H1 (cell line): ENCODE data around the gene NECTIN3. TPM values are rescaled to one million over a fixed set of nuclear protein-coding genes. Genes with fewer than 3 reads are reported as not detected.

Source experiments
- CTCF ChIA-PET: fragments of 300-600 bp; sonication (Branson Sonifier 250); formaldehyde crosslinking; loops from one replicate; lab custom pipeline; 2021; ENCODE audit not compliant: partially characterized antibody; lab: Charles Lee
- POLR2A ChIA-PET: fragments of 300-600 bp; sonication (Branson Sonifier 250); formaldehyde crosslinking; loops from one replicate; lab custom pipeline; 2021; ENCODE audit warnings: inconsistent platforms; ENCODE audit not compliant: partially characterized antibody; lab: Charles Lee
- DNase-seq, 2 experiments: peaks; one replicate each; pipeline versions ENCODE4 v3.0.0 to v3.0.0-alpha.2; 2010 to 2022; ENCODE audit warnings: low spot score in 2 of 2, low read depth in 1 of 2, mixed read lengths in 1 of 2
- FAIRE-seq: peaks from 2 replicates; lab custom pipeline; 2011; peaks lifted over from hg19 to GRCh38; lab: Jason Lieb, UNC
- H2AFZ ChIP-seq: 2 replicates; pipeline ENCODE4 v1.8.1; 2012; ENCODE audit warnings: low read length, inconsistent platforms
- H2AK5ac ChIP-seq: 2 replicates; pipeline ENCODE4 v1.6.1; 2013; ENCODE audit warnings: low read depth, low read length
- H2BK120ac ChIP-seq: replicated peaks from 2 replicates; pipeline ENCODE3; 2013; ENCODE audit warnings: low read depth, low read length, inconsistent platforms
- H2BK12ac ChIP-seq: 2 replicates; pipeline ENCODE4 v1.6.1; 2013; ENCODE audit warnings: low read depth, low read length
- H2BK15ac ChIP-seq: 2 replicates; pipeline ENCODE4 v1.6.1; 2013; ENCODE audit warnings: low read length
- H2BK20ac ChIP-seq: 2 replicates; pipeline ENCODE4 v1.6.1; 2013; ENCODE audit warnings: low read length
- H2BK5ac ChIP-seq: 2 replicates; pipeline ENCODE4 v1.6.1; 2013; ENCODE audit warnings: low read depth, low read length
- H3K14ac ChIP-seq: 2 replicates; pipeline ENCODE4 v1.6.1; 2013; ENCODE audit warnings: inconsistent platforms; ENCODE audit not compliant: insufficient read length
- H3K18ac ChIP-seq: 2 replicates; pipeline ENCODE4 v1.6.1; 2013; ENCODE audit warnings: low read length; ENCODE audit errors: extremely low read depth
- H3K23ac ChIP-seq: 2 replicates; pipeline ENCODE4 v1.6.1; 2013; ENCODE audit warnings: inconsistent platforms; ENCODE audit not compliant: insufficient read length
- H3K23me2 ChIP-seq: 2 replicates; pipeline ENCODE4 v1.6.1; 2013; ENCODE audit warnings: low read depth, low read length
- H3K27ac ChIP-seq: 2 replicates; pipeline ENCODE4 v1.6.1; 2011; ENCODE audit warnings: low read depth, low read length, inconsistent platforms
- H3K27me3 ChIP-seq, 4 experiments: replicated peaks in 1 of 4; 1 replicate in 1 of 4; 2 replicates in 3 of 4; pipeline versions ENCODE4 v1.6.1 to v1.8.1; 2011 to 2013; ENCODE audit warnings: low read length in 3 of 4, mild to moderate bottlenecking in 3 of 4, inconsistent platforms in 2 of 4, mixed read lengths in 2 of 4, moderate library complexity in 1 of 4; ENCODE audit not compliant: control insufficient read depth in 3 of 4, insufficient read depth in 3 of 4; ENCODE audit errors: extremely low read depth in 1 of 4
- H3K36me3 ChIP-seq, 4 experiments: 2 replicates each; pipeline versions ENCODE4 v1.6.1 to v1.8.1; 2011 to 2013; ENCODE audit warnings: mild to moderate bottlenecking in 4 of 4, low read length in 3 of 4, moderate library complexity in 2 of 4, control low read depth in 1 of 4, inconsistent platforms in 1 of 4; ENCODE audit not compliant: insufficient read depth in 4 of 4, control insufficient read depth in 2 of 4
- H3K4ac ChIP-seq: replicated peaks from 2 replicates; pipeline ENCODE3; 2013; ENCODE audit warnings: low read length, low read depth, mixed read lengths, inconsistent platforms; ENCODE audit not compliant: insufficient read length
- H3K4me1 ChIP-seq, 4 experiments: replicated peaks in 1 of 4; 1 replicate in 1 of 4; 2 replicates in 3 of 4; pipeline versions ENCODE4 v1.6.1 to v1.8.1; 2011 to 2013; ENCODE audit warnings: low read length in 3 of 4, inconsistent platforms in 2 of 4, mixed read lengths in 1 of 4; ENCODE audit not compliant: insufficient read depth in 4 of 4, control insufficient read depth in 3 of 4
- H3K4me2 ChIP-seq, 2 experiments: 2 replicates each; pipeline versions ENCODE4 v1.6.1 to v1.8.1; 2011 to 2013; ENCODE audit warnings: low read depth in 2 of 2, low read length in 2 of 2, control low read depth in 1 of 2, inconsistent platforms in 1 of 2, mild to moderate bottlenecking in 1 of 2; ENCODE audit not compliant: insufficient read depth in 1 of 2
- H3K4me3 ChIP-seq, 4 experiments: fragments of 200-600, 300-600 bp in 1 of 4; sonication (generic), shearing (Covaris generic), sonication (Bioruptor Twin) in 1 of 4; 2 replicates each; pipeline versions ENCODE4 v1.5.1 to v1.8.1; 2011 to 2016; ENCODE audit warnings: low read length in 4 of 4, low read depth in 3 of 4, control low read depth in 2 of 4, inconsistent platforms in 2 of 4, mild to moderate bottlenecking in 2 of 4, mixed read lengths in 1 of 4, moderate library complexity in 1 of 4; ENCODE audit not compliant: insufficient read depth in 2 of 4; ENCODE audit errors: extremely low read depth in 1 of 4
- H3K56ac ChIP-seq: replicated peaks from 2 replicates; pipeline ENCODE3; 2013; ENCODE audit warnings: low read depth, mild to moderate bottlenecking, mixed read lengths, low read length, inconsistent platforms; ENCODE audit not compliant: insufficient read length
- H3K79me1 ChIP-seq: 2 replicates; pipeline ENCODE4 v1.6.1; 2013; ENCODE audit warnings: low read depth, low read length, control low read depth
- H3K79me2 ChIP-seq, 2 experiments: 2 replicates each; pipeline versions ENCODE4 v1.6.1 to v1.8.1; 2012 to 2013; ENCODE audit warnings: low read length in 2 of 2, mild to moderate bottlenecking in 2 of 2, inconsistent platforms in 1 of 2; ENCODE audit not compliant: insufficient read depth in 2 of 2, control insufficient read depth in 1 of 2
- H3K9ac ChIP-seq, 4 experiments: replicated peaks in 1 of 4; 1 replicate in 1 of 4; 2 replicates in 3 of 4; pipeline versions ENCODE4 v1.6.1 to v1.8.1; 2011 to 2013; ENCODE audit warnings: low read depth in 3 of 4, low read length in 3 of 4, control low read depth in 2 of 4, mild to moderate bottlenecking in 2 of 4, moderate library complexity in 2 of 4, inconsistent platforms in 1 of 4; ENCODE audit errors: extremely low read depth in 1 of 4
- H3K9me3 ChIP-seq, 2 experiments: 2 replicates each; pipeline versions ENCODE4 v1.6.1 to v1.8.1; 2012 to 2013; ENCODE audit warnings: mild to moderate bottlenecking in 2 of 2, moderate library complexity in 2 of 2, control low read depth in 1 of 2, inconsistent platforms in 1 of 2, low read depth in 1 of 2, low read length in 1 of 2, mixed read lengths in 1 of 2; ENCODE audit not compliant: insufficient read depth in 2 of 2
- H4K20me1 ChIP-seq, 2 experiments: replicated peaks in 1 of 2; 2 replicates each; pipeline versions ENCODE3 to v1.8.1; 2011 to 2013; ENCODE audit warnings: inconsistent platforms in 2 of 2, low read length in 2 of 2, mild to moderate bottlenecking in 1 of 2; ENCODE audit not compliant: insufficient read depth in 2 of 2, control insufficient read depth in 1 of 2
- H4K5ac ChIP-seq: 2 replicates; pipeline ENCODE4 v1.6.1; 2013; ENCODE audit warnings: low read length, low read depth, mixed read lengths, inconsistent platforms; ENCODE audit not compliant: insufficient read length
- H4K8ac ChIP-seq: 2 replicates; pipeline ENCODE4 v1.8.0; 2013; ENCODE audit warnings: mild to moderate bottlenecking, moderate library complexity, low read length, inconsistent platforms; ENCODE audit not compliant: insufficient read depth; ENCODE audit errors: extremely low read depth
- H4K91ac ChIP-seq: replicated peaks from 2 replicates; pipeline ENCODE3; 2013; ENCODE audit warnings: low read length, mixed read lengths, inconsistent platforms; ENCODE audit not compliant: insufficient read length
- CBX5 ChIP-seq: fragments of 300-800, 300-1000 bp; sonication (generic); IDR thresholded peaks from 2 replicates; pipeline ENCODE4 v1.7.1; 2016; ENCODE audit warnings: antibody characterized with exemption, low read length, low read depth
- CTCF ChIP-seq, 3 experiments: IDR thresholded peaks; 1 replicate in 2 of 3; 2 replicates in 1 of 3; pipeline versions ENCODE4 v1.5.1 to v1.6.1; 2011; ENCODE audit warnings: low read length in 3 of 3, mild to moderate bottlenecking in 3 of 3, inconsistent platforms in 2 of 3, low read depth in 1 of 3, moderate library complexity in 1 of 3; ENCODE audit not compliant: insufficient read depth in 1 of 3; ENCODE audit errors: control extremely low read depth in 1 of 3
- EGR1 ChIP-seq: IDR thresholded peaks from 2 replicates; pipeline ENCODE4 v1.6.1; 2011; ENCODE audit warnings: low read depth, low read length, borderline replicate concordance
- EP300 ChIP-seq, 2 experiments: IDR thresholded peaks; 1 replicate in 1 of 2; 2 replicates in 1 of 2; pipeline ENCODE4 v1.6.1; 2011 to 2012; ENCODE audit warnings: low read depth in 2 of 2, low read length in 2 of 2, mild to moderate bottlenecking in 2 of 2, borderline replicate concordance in 1 of 2, inconsistent platforms in 1 of 2, moderate library complexity in 1 of 2
- HDAC2 ChIP-seq, 2 experiments: fragments of 300-600 bp in 1 of 2; sonication (generic) in 1 of 2; IDR thresholded peaks; 2 replicates each; pipeline ENCODE4 v1.6.1; 2011 to 2012; ENCODE audit warnings: low read depth in 2 of 2, low read length in 2 of 2, mild to moderate bottlenecking in 2 of 2, moderate library complexity in 2 of 2, borderline replicate concordance in 1 of 2, inconsistent platforms in 1 of 2
- KDM1A ChIP-seq: fragments of 200-600, 300-600 bp; sonication (generic); IDR thresholded peaks from 2 replicates; pipeline ENCODE4 v1.7.1; 2016; ENCODE audit warnings: mild to moderate bottlenecking, low read length, borderline replicate concordance
- RFX5 ChIP-seq: IDR thresholded peaks from 2 replicates; pipeline ENCODE4 v1.6.1; 2011; ENCODE audit warnings: low read depth, low read length, improper control_type of control experiment, borderline replicate concordance
- WGBS, 2 experiments: shearing (Covaris generic) in 1 of 2; methylation state at CpG; one replicate each; pipeline versions ENCODE4 v1.1.6 to v1.1.7; 2013 to 2015; ENCODE audit warnings: low lambda C conversion rate in 2 of 2, mixed read lengths in 2 of 2, inconsistent platforms in 1 of 2, low coverage in 1 of 2, missing lambda C conversion rate in 1 of 2; ENCODE audit not compliant: insufficient replicate concordance in 2 of 2, insufficient coverage in 1 of 2, insufficient read length in 1 of 2; ENCODE audit errors: extremely low coverage in 1 of 2, missing lambda C conversion rate in 1 of 2; 5-methylcytosine and 5-hydroxymethylcytosine counted together
- polyA plus RNA-seq, 7 experiments: library from polyadenylated mRNA; depleted of rRNA in 3 of 7; stranded (reverse) in 5 of 7; unstranded in 2 of 7; fragments of >200 nt in 5 of 7; fragments of 200-250 nt in 2 of 7; gene quantifications; 1 replicate in 5 of 7; 2 replicates in 1 of 7; 4 replicates in 1 of 7; pipeline versions ENCODE4 v1.2.1 to v1.2.3, GENCODE V29; 2011 to 2013; ENCODE audit warnings: missing spikeins in 2 of 7, mixed read lengths in 2 of 7
- total RNA-seq: library from RNA; stranded (reverse); fragmentation: NEBNext Ultra II Directional; extraction: Animal tissue kit (Norgen Biotek cat#: 25700); gene quantifications from 2 replicates; pipeline ENCODE4 v1.2.1, GENCODE V29; 2021
- TF ChIP-seq, protein P1 (sequence below): IDR thresholded peaks from 2 replicates; pipeline ENCODE4 v1.6.1; 2011; ENCODE audit warnings: low read length, improper control_type of control experiment
- TF ChIP-seq, protein P2 (sequence below): IDR thresholded peaks from 2 replicates; pipeline ENCODE4 v1.6.1; 2012; ENCODE audit warnings: inconsistent platforms

Gene NECTIN3
- total and polyA plus RNA-seq, 2 of the 8 experiments (the other 6 are each of a cell fraction or from before 2014, with no cell fraction given) = 13.6 to 50.6 TPM

GRCh38 chr3:111027868-111028267 is 43.7 kb upstream of the NECTIN3 start:
- 72% methylated on average over 1 of the region's 1 CpG; no CpG with 5 or more reads in 1 of the 2 experiments for WGBS, 2 experiments
- no peak overlapping the region for H3K56ac ChIP-seq
- no peaks in the 10 kb centered on the region for H3K79me2 ChIP-seq
- H3K36me3 ChIP-seq = no peaks in the 10 kb centered on the region
- FAIRE-seq = no peak
- H3K4me2 ChIP-seq = no peak overlapping the region
- H3K23ac ChIP-seq = no peak overlapping the region
- H4K5ac ChIP-seq = no peak overlapping the region
- H3K27me3 ChIP-seq = no peaks in the 10 kb centered on the region
- no peaks in the 10 kb centered on the region for H3K23me2 ChIP-seq
- H2AK5ac ChIP-seq = no peak overlapping the region
- no peak overlapping the region for H2BK20ac ChIP-seq
- no peaks in the 10 kb centered on the region for H3K4me1 ChIP-seq
- no peak for TF ChIP-seq EGR1
- TF ChIP-seq HDAC2 (IDR thresholded peaks at IDR 0.05; ENCODE audit: borderline replicate concordance in 1 of 2, low read depth in 2 of 2, low read length in 2 of 2) = no peak
- no peak for TF ChIP-seq CBX5
- TF ChIP-seq, protein P1, sequence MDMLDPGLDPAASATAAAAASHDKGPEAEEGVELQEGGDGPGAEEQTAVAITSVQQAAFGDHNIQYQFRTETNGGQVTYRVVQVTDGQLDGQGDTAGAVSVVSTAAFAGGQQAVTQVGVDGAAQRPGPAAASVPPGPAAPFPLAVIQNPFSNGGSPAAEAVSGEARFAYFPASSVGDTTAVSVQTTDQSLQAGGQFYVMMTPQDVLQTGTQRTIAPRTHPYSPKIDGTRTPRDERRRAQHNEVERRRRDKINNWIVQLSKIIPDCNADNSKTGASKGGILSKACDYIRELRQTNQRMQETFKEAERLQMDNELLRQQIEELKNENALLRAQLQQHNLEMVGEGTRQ = no peak
- TF ChIP-seq RFX5 = no peak
- TF ChIP-seq EP300 (IDR thresholded peaks at IDR 0.05; ENCODE audit: borderline replicate concordance in 1 of 2, low read depth in 2 of 2, low read length in 2 of 2) = no peak
- no peak for TF ChIP-seq CTCF (IDR thresholded peaks at IDR 0.05; ENCODE audit: control extremely low read depth in 1 of 3, insufficient read depth in 1 of 3, low read depth in 1 of 3, low read length in 3 of 3)
- TF ChIP-seq, protein P2, sequence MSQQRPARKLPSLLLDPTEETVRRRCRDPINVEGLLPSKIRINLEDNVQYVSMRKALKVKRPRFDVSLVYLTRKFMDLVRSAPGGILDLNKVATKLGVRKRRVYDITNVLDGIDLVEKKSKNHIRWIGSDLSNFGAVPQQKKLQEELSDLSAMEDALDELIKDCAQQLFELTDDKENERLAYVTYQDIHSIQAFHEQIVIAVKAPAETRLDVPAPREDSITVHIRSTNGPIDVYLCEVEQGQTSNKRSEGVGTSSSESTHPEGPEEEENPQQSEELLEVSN = no peak
- TF ChIP-seq KDM1A = no peak
- no peak for DNase-seq
- no peak overlapping the region for H3K18ac ChIP-seq
- no peaks in the 10 kb centered on the region for H3K79me1 ChIP-seq
- H3K9ac ChIP-seq = no peak overlapping the region
- no peak overlapping the region for H2BK120ac ChIP-seq
- H3K4me3 ChIP-seq = no peak overlapping the region
- no peak overlapping the region for H3K4ac ChIP-seq
- no peak overlapping the region for H4K8ac ChIP-seq
- POLR2A ChIA-PET = no interaction called here
- H3K27ac ChIP-seq = no peak overlapping the region
- no peak overlapping the region for H2BK15ac ChIP-seq
- H3K14ac ChIP-seq = no peak overlapping the region
- no peak overlapping the region for H4K91ac ChIP-seq
- H4K20me1 ChIP-seq = no peaks in the 10 kb centered on the region
- H2BK12ac ChIP-seq = no peak overlapping the region
- no peak overlapping the region for H2AFZ ChIP-seq
- H2BK5ac ChIP-seq = no peak overlapping the region
- CTCF ChIA-PET = interaction anchor here (1.0 to 1.1 kb wide), 2 partner anchors 12 to 506 kb away, joined by 3 read pairs; no protein-coding TSS in a partner anchor
- H3K9me3 ChIP-seq = no peaks in the 10 kb centered on the region
